ENCODE results near the gene LRP4. TPM values are rescaled to one million over a fixed set of nuclear protein-coding genes. Genes with fewer than 3 reads are reported as not detected.

The LRP4 gene
- total RNA-seq, 1 experiment from 2014 or later: 0.32 TPM

GRCh38 chr11:46914910-46915309 is 3.4 kb downstream of the LRP4 start:
- H3K4me3 ChIP-seq: no peak overlapping the region
- DNase-seq (ENCODE audit: low read depth in 1 of 2, low spot score in 2 of 2): no peak
- no peak overlapping the region for H3K27ac ChIP-seq
- H3K9me3 ChIP-seq (replicated peaks): 0 out of 2 replicates have a peak, but pooled peaks cover 5% of the 10 kb centered on the region
- peaks cover 32% of the 10 kb centered on the region for H3K27me3 ChIP-seq (replicated peaks)
- peaks cover 28% of the 10 kb centered on the region for H3K4me1 ChIP-seq (replicated peaks)
- no peaks in the 10 kb centered on the region for H3K36me3 ChIP-seq

- H3K27me3 ChIP-seq (replicated peaks): peaks cover 32% of the 10 kb centered on the region
- H3K9me3 ChIP-seq (replicated peaks): 0 out of 2 replicates have a peak, but pooled peaks cover 3% of the 10 kb centered on the region
- H3K36me3 ChIP-seq: no peaks in the 10 kb centered on the region
- no peak for DNase-seq (ENCODE audit: low read depth in 1 of 2, low spot score in 2 of 2)
- H3K4me3 ChIP-seq: no peak overlapping the region
- peaks cover 23% of the 10 kb centered on the region for H3K4me1 ChIP-seq (replicated peaks)
- no peak overlapping the region for H3K27ac ChIP-seq
Observed at GRCh38 chr11:46914363-46914762, 4.0 kb downstream of the LRP4 start.

- H3K4me1 ChIP-seq (replicated peaks): peaks cover 22% of the 10 kb centered on the region
- no peak overlapping the region for H3K27ac ChIP-seq
- 0 out of 2 replicates have a peak, but pooled peaks cover 3% of the 10 kb centered on the region for H3K9me3 ChIP-seq (replicated peaks)
- H3K27me3 ChIP-seq (replicated peaks): peaks cover 32% of the 10 kb centered on the region
- DNase-seq (ENCODE audit: low read depth in 1 of 2, low spot score in 2 of 2): no peak
- no peak overlapping the region for H3K4me3 ChIP-seq
- no peaks in the 10 kb centered on the region for H3K36me3 ChIP-seq
Observed at GRCh38 chr11:46913484-46913883, 4.9 kb downstream of the LRP4 start.

- no peak for DNase-seq (ENCODE audit: low read depth in 1 of 2, low spot score in 2 of 2)
- H3K4me3 ChIP-seq: no peak overlapping the region
- peaks cover 26% of the 10 kb centered on the region for H3K27me3 ChIP-seq (replicated peaks)
Observed at GRCh38 chr11:46912526-46913150, 5.7 kb downstream of the LRP4 start.

GRCh38 chr11:46907606-46908005 is 10.7 kb downstream of the LRP4 start:
- Histone ChIP-seq H3K4me3 (no peak overlapping the region), H3K4me1 (replicated peaks) (peaks cover 15% of the 10 kb centered on the region), H3K27me3 (replicated peaks) (no peaks in the 10 kb centered on the region; the same call in 1 of the 2 replicates), H3K9me3 (replicated peaks) (no peaks in the 10 kb centered on the region), H3K36me3 (no peaks in the 10 kb centered on the region), H3K27ac (no peak overlapping the region)
- no peak for DNase-seq (ENCODE audit: low read depth in 1 of 2, low spot score in 2 of 2)

More at GRCh38 chr11:46912526-46913150, 5.7 kb downstream of the LRP4 start:
- Histone ChIP-seq H3K27ac (no peak overlapping the region), H3K36me3 (no peaks in the 10 kb centered on the region), H3K9me3 (replicated peaks) (no peaks in the 10 kb centered on the region), H3K4me1 (replicated peaks) (peaks cover 15% of the 10 kb centered on the region)

GRCh38 chr11:46906609-46907041 is 11.7 kb downstream of the LRP4 start:
- peaks cover 15% of the 10 kb centered on the region for H3K4me1 ChIP-seq (replicated peaks)
- H3K9me3 ChIP-seq (replicated peaks): no peaks in the 10 kb centered on the region
- peak; percentile 56 to 74 for DNase-seq (ENCODE audit: low read depth in 1 of 2, low spot score in 2 of 2)
- no peaks in the 10 kb centered on the region for H3K36me3 ChIP-seq
- H3K27ac ChIP-seq: no peak overlapping the region
- no peaks in the 10 kb centered on the region; the same call in 1 of the 2 replicates for H3K27me3 ChIP-seq (replicated peaks)
- no peak overlapping the region for H3K4me3 ChIP-seq

- Histone ChIP-seq H3K4me3 (no peak overlapping the region), H3K27ac (no peak overlapping the region), H3K4me1 (replicated peaks) (peaks cover 15% of the 10 kb centered on the region), H3K9me3 (replicated peaks) (no peaks in the 10 kb centered on the region), H3K36me3 (no peaks in the 10 kb centered on the region), H3K27me3 (replicated peaks) (no peaks in the 10 kb centered on the region; the same call in 1 of the 2 replicates)
- DNase-seq (ENCODE audit: low read depth in 1 of 2, low spot score in 2 of 2): no peak
Observed at GRCh38 chr11:46905806-46906205, 12.5 kb downstream of the LRP4 start.

- Histone ChIP-seq H3K36me3 (no peaks in the 10 kb centered on the region), H3K27me3 (replicated peaks) (no peaks in the 10 kb centered on the region), H3K9me3 (replicated peaks) (no peaks in the 10 kb centered on the region), H3K4me1 (replicated peaks) (peaks cover 15% of the 10 kb centered on the region), H3K4me3 (no peak overlapping the region), H3K27ac (no peak overlapping the region)
- DNase-seq (ENCODE audit: low read depth in 1 of 2, low spot score in 2 of 2): no peak
Observed at GRCh38 chr11:46903846-46904245, 14.5 kb downstream of the LRP4 start.

GRCh38 chr11:46902694-46903093 is 15.7 kb downstream of the LRP4 start:
- Histone ChIP-seq H3K4me1 (replicated peaks) (peaks cover 15% of the 10 kb centered on the region), H3K27me3 (replicated peaks) (no peaks in the 10 kb centered on the region), H3K9me3 (replicated peaks) (no peaks in the 10 kb centered on the region), H3K4me3 (no peak overlapping the region), H3K36me3 (no peaks in the 10 kb centered on the region), H3K27ac (no peak overlapping the region)
- no peak for DNase-seq (ENCODE audit: low read depth in 1 of 2, low spot score in 2 of 2)

- Histone ChIP-seq H3K27me3 (replicated peaks) (no peaks in the 10 kb centered on the region), H3K9me3 (replicated peaks) (no peaks in the 10 kb centered on the region)
Observed at GRCh38 chr11:46901156-46901555, 17.2 kb downstream of the LRP4 start.

GRCh38 chr11:46900091-46900746 is 18.1 kb downstream of the LRP4 start:
- Histone ChIP-seq H3K27me3 (replicated peaks) (no peaks in the 10 kb centered on the region), H3K9me3 (replicated peaks) (no peaks in the 10 kb centered on the region), H3K4me3 (no peak overlapping the region), H3K36me3 (no peaks in the 10 kb centered on the region), H3K27ac (no peak overlapping the region), H3K4me1 (replicated peaks) (no peaks in the 10 kb centered on the region)
- DNase-seq (ENCODE audit: low read depth in 1 of 2, low spot score in 2 of 2): no peak

More at GRCh38 chr11:46901156-46901555, 17.2 kb downstream of the LRP4 start:
- DNase-seq (ENCODE audit: low read depth in 1 of 2, low spot score in 2 of 2): no peak
- Histone ChIP-seq H3K27ac (no peak overlapping the region), H3K4me3 (no peak overlapping the region), H3K4me1 (replicated peaks) (peaks cover 5% of the 10 kb centered on the region), H3K36me3 (no peaks in the 10 kb centered on the region)

GRCh38 chr11:46899501-46900025 is 18.8 kb downstream of the LRP4 start:
- DNase-seq (ENCODE audit: low read depth in 1 of 2, low spot score in 2 of 2): no peak
- H3K4me3 ChIP-seq: no peak overlapping the region
- no peaks in the 10 kb centered on the region for H3K36me3 ChIP-seq
- no peaks in the 10 kb centered on the region for H3K4me1 ChIP-seq (replicated peaks)
- H3K9me3 ChIP-seq (replicated peaks): no peaks in the 10 kb centered on the region
- H3K27ac ChIP-seq: no peak overlapping the region
- H3K27me3 ChIP-seq (replicated peaks): no peaks in the 10 kb centered on the region

GRCh38 chr11:46898396-46899095 is 19.8 kb downstream of the LRP4 start:
- Histone ChIP-seq H3K36me3 (no peaks in the 10 kb centered on the region), H3K4me3 (no peak overlapping the region), H3K27me3 (replicated peaks) (no peaks in the 10 kb centered on the region), H3K27ac (no peak overlapping the region), H3K4me1 (replicated peaks) (no peaks in the 10 kb centered on the region), H3K9me3 (replicated peaks) (no peaks in the 10 kb centered on the region)
- no peak for DNase-seq (ENCODE audit: low read depth in 1 of 2, low spot score in 2 of 2)

Measured in SJSA1 (cell line).